ENCODE results near the gene PALM.
A peak's percentile ranks its signal among the peaks of the same experiment; 100 is the strongest.
"Not testable (repeated sequence)": the region's sequence is repeated elsewhere in the genome, so short reads cannot be mapped to it uniquely, and the experiment has no call there.

Gene PALM

GRCh38 chr19:732148-733069, 23.7 kb downstream of the PALM start:
- DNase-seq = no peak

- DNase-seq = no peak
Measured at GRCh38 chr19:734716-735115, 26.0 kb downstream of the PALM start.

GRCh38 chr19:736125-736524, 27.4 kb downstream of the PALM start:
- DNase-seq = no peak

- DNase-seq = peak; percentile 59
Measured at GRCh38 chr19:737591-738093, 28.9 kb downstream of the PALM start.

- no peak for DNase-seq
Measured at GRCh38 chr19:738509-739128, 29.9 kb downstream of the PALM start.

- DNase-seq = no peak
Measured at GRCh38 chr19:739998-740715, 31.4 kb downstream of the PALM start.

- not testable (repeated sequence) for DNase-seq
Measured at GRCh38 chr19:740816-741505, 32.2 kb downstream of the PALM start.

GRCh38 chr19:741506-742131, 32.9 kb downstream of the PALM start:
- no peak for DNase-seq

GRCh38 chr19:742540-743075, 33.9 kb downstream of the PALM start:
- DNase-seq = no peak

- no peak for DNase-seq
Measured at GRCh38 chr19:743168-743687, 34.5 kb downstream of the PALM start.

GRCh38 chr19:745138-745537, 36.4 kb downstream of the PALM start:
- DNase-seq = not testable (repeated sequence)

GRCh38 chr19:746208-746819, 37.6 kb downstream of the PALM start:
- no peak for DNase-seq

- no peak for DNase-seq
Measured at GRCh38 chr19:746956-747355, 38.2 kb downstream of the PALM start.

GRCh38 chr19:747432-748273, 38.9 kb downstream of the PALM start:
- no peak for DNase-seq

- DNase-seq = no peak
Measured at GRCh38 chr19:748274-748598, 39.5 kb downstream of the PALM start.

- DNase-seq = no peak
Measured at GRCh38 chr19:749811-750210, 41.1 kb downstream of the PALM start.

GRCh38 chr19:750640-751423, 42.1 kb downstream of the PALM start, which contains the start of gene MISP:
TSS of gene MISP (plus strand) at chr19:751112. CDS start at chr19:756947, 5,835 bp downstream.
- no peak for DNase-seq

GRCh38 chr19:751501-752341, 43.0 kb downstream of the PALM start:
- no peak for DNase-seq
